Stimulated activated CD8-positive, alpha-beta memory T cell treated with anti-CD3 and anti-CD28 coated beads, Interleukin-15, amount 100 ng/mL, for 4 hours (primary cell): Measurements from ENCODE around the gene RBM12.

Experiments used
- DNase-seq, 2 donors: peaks; one replicate each; pipeline ENCODE4 v3.0.0-alpha.2; 2020; ENCODE audit warnings: low read depth in 2 of 2

Gene RBM12

GRCh38 chr20:35600176-35600992 is 64.3 kb downstream of the RBM12 start:
- DNase-seq, result no peak

GRCh38 chr20:35599776-35600120 is 65.0 kb downstream of the RBM12 start:
- DNase-seq, result no peak
